GM18502 (cell line): ENCODE results near the gene TLL2.
A peak's percentile ranks its signal among the peaks of the same experiment; 100 is the strongest.
"Not testable (repeated sequence)": the region's sequence is repeated elsewhere in the genome, so short reads cannot be mapped to it uniquely, and the experiment has no call there.

ENCODE experiments used
- ATAC-seq: cut with Tn5 transposase; IDR thresholded peaks from one replicate; pipeline ENCODE4 v1.9.1; 2021; ENCODE audit warnings: mild to moderate bottlenecking; ENCODE audit not compliant: unreplicated experiment, poor library complexity

Gene TLL2

DNA sequence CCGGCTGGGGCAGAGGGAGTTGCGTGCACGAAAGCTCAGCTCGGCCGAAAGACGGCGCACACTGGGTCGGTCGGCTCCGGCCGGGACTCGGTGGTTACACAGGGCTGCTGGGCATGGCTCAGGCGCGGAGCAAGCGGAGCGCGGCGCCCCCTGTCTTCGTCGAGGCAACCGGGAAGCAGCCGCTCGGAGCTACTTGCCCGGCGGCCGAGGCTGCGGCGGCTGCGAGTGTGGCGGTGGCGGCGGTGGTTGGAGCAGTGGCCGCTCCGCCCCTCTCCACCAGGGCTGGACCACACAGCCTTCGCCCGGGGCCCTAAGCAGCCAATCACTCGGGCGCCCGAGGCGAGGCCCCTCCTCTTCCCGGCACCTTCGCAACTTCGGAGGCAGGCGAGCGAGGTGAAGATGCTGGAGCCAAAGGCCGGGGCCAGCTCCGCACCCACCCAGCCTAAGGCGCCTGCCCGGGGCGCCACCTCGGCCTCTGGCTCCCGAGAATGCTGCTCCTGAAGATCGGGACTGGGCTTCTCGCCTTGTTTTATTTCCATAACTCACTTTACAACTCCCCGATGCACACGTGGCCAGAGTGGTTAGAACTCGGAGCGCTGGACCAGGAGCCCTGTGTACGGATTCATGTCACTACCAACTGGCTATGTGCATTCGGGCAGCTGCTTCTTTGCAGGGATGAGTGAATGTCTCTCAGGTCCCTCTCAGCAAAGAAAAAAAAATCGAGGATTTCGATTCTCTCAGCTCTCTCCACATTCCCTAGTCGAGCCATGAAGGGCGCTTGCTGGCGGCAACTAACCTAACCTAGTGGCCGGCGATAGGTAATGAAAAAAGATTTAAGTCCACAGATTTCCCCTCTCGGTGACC is at the start of gene TLL2:
TLL2 (minus strand) TSS at position 229 of the 864 bp plus-strand sequence. CDS start 241 bp downstream, outside the sequence.
- peak; percentile 86 for ATAC-seq

DNA sequence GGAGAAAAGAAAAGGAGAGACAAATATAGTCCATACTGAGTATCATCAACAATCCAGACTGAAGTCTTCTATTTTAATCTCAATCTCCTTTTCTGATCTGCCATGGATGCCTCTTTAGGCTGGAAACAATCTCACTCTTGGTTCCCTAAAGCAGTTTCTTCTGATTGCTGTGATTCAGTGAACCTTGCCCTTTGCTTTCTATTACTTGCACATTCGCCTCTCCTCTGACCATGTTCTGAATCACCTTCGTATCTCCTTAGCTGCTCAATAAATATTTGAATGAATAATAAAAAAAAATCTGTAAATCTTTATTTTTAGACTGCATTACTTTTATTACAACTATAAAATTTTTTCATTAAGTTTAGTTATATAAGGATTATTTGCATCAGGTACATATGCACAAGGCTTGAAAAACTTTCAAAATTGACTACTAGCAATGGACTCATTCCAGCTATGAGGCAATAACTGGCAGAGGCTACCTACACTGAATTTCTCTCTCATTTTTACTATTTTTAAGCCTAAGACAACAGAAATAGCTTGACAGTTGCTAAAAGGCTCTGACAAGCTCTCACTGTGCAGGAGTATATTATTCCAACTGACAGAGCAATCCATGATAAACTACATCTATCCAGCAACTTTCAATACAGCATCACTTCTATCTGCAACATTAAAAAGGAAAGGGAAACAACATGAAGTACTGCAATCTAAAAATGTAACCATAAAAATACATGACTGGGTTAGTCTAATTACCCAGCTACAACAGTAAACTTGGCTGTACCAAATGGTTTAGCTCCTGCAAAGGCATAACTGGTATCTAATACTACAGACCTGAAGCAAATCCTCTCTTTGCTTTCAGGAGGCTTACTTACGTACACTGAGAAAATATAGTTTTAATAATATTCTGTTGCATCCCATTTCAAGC is 47.5 kb upstream of the TLL2 start:
- ATAC-seq = no peak

DNA sequence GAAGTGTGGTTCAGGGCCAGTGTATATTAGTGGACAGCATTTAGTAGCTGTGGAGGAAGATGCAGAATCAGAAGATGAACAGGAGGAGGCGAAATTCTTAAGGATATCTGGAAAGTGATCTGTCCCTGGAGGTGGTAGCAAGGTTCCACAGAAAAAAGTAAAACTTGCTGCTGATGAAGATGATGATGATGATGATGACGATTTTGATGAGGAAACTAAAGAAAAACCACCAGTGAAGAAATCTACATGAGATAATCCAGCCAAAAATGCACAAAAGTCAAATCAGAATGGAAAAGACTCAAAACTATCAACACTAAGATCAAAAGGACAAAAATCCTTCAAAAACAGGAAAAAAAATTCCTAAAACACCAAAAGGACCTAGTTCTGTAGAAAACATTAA is 46.8 kb upstream of the TLL2 start:
- no peak for ATAC-seq

GRCh38 chr10:96556003-96556402 is 42.3 kb upstream of the TLL2 start:
- ATAC-seq = no peak

DNA sequence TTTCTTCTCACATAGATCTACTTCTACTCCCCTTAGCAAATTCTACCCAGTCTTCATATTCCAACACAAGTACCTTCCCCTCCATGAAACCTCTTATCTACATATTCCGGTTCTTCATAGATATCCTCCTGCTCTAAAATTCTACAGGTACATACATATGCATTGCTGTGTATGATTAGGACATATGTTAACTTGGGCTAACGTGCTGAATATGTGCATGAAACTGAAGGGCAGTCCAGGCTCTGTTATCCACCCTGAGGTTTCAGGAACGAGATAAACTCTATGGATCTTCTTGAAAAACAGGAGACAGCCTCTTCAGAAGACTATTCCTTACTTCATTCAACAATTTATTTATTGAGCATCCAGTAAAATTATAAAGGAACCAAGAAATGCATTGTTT is 41.6 kb upstream of the TLL2 start:
- ATAC-seq = no peak

GRCh38 chr10:96548589-96548988 is 34.9 kb upstream of the TLL2 start:
- ATAC-seq = no peak

DNA sequence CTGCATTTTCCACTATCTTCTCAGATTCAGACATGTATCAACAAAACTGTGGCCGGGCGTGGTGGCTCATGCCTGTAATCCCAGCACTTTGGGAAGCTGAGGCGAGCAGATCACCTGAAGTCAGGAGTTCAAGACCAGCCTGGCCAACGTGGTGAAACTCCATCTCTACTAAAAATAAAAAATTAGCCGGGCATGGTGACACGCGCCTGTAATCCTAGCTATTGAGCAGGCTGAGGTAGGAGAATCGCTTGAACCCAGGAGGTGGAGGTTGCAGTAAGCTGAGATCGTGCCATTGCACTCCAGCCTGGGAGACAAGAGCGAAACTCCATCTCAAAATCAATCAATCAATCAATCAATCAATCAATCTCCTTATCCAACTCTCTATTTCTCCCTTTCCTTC is 31.8 kb upstream of the TLL2 start:
- ATAC-seq = not testable (repeated sequence)

- no peak for ATAC-seq
Measured at GRCh38 chr10:96541921-96542320, 28.2 kb upstream of the TLL2 start.

DNA sequence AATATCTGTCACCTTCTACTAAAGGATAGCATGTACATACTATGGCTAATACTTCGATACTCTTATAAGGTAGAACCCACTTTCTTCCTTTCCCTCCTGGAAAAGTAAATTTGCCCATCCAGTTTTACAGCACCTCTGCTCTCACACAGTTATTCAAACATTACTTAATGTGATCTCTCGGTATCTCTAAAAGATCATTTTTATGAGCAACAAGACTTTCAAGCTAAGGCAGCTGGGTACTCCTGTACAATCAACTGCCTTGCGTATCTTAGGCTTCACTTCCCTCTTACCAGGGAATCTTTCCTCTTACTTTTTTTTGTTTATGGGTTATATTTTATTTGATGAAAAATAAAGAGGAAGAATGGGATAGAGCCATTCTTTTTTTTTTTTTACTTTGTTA is 26.5 kb upstream of the TLL2 start:
- no peak for ATAC-seq

GRCh38 chr10:96538683-96539082 is 25.0 kb upstream of the TLL2 start:
- no peak for ATAC-seq

- no peak for ATAC-seq
Measured at GRCh38 chr10:96536129-96536528, 22.4 kb upstream of the TLL2 start.

- no peak for ATAC-seq
Measured at GRCh38 chr10:96532523-96532922, 18.8 kb upstream of the TLL2 start.

GRCh38 chr10:96529634-96530279 is 16.0 kb upstream of the TLL2 start:
- no peak for ATAC-seq

DNA sequence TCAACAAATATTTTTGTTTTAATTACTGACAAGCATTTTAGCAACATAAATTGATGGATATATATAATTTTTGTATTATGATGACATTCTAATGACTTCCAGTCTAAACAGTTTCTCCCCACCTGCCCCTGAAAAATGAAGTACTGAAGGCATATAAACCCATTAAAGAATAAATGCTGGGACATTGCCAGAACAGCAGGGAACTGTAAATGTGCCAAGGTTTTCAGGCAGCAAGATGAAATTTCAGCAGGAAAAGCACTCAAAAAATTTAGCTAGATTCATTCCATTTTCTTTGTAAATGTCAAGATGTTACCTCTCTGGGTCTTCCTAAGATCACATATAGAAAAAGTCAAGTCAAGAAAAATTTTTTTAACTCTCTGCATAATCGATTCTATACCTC is 11.0 kb upstream of the TLL2 start:
- ATAC-seq = no peak

DNA sequence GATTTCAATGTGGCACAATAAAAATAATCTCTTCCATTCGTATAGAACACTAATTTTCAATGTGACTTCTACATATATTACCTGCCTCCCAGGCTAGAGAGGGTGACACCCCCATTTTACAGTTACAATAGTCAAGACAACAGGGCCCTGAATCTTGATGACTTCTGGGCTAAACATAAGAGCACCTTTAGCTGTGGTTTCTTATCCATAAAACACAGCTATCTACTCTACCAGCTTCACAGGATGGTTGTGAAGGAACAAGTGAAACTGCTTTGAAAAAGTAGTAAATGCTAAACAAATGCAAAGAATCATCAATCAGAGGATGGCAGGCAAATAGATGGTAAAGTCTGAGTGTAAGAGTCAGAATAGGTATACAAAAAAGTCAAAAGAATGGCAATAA is 3.6 kb upstream of the TLL2 start:
- no peak for ATAC-seq

DNA sequence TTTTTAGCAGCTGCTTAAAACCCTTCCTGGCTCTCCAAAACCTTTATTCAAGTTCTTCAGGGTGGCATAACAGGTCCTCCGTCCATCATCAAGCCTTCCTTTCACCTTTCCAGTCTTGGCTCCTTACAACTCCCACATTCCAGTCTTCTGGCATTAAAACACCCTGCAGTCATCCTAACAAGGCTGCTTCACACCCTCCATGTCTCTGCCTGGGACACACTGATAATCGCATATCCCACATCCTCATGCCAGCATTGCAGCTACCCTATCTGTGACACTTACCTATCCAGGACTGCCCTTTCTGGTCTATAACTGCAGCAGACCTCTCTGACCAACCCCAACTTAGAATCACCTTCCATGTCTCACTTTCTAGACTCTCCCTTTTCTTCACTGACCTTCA is 2.6 kb upstream of the TLL2 start:
- no peak for ATAC-seq

GRCh38 chr10:96513305-96513697 is 425 bp downstream of the TLL2 start:
- no peak for ATAC-seq

- ATAC-seq = peak; percentile 4
Measured at GRCh38 chr10:96512524-96513304, 1.0 kb downstream of the TLL2 start.

GRCh38 chr10:96511044-96511945 is 2.4 kb downstream of the TLL2 start:
- no peak for ATAC-seq
